ENCODE data around the gene CDADC1. TPM values are rescaled to one million over a fixed set of nuclear protein-coding genes. Genes with fewer than 3 reads are reported as not detected.
"Not testable (repeated sequence)": the region's sequence is repeated elsewhere in the genome, so short reads cannot be mapped to it uniquely, and the experiment has no call there.

Gene CDADC1
- total RNA-seq, 1 donor from 2014 or later, result 9.5 TPM

DNA sequence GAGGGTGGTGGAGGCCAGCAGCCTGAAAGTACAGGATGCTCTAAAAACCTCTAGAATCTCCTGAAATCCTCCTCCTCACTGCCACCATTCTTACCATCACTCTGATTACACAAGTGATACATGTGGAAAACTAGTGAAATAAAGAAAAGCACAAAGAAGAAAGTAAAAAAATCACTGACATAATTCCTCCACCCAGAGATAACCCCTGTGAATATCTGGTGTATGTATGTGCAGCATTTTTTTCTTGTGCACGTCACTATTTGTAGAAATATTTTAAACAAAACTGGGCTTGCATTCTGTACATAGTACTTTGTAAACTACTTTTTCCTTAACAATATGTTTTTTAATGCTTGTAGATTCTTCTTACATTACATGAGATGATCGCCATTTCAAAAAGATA lies 73.2 kb downstream of the CDADC1 start:
- DNase-seq, result no peak
- intact Hi-C loops (cut with micrococcal nuclease), result no loop called here
- H3K27me3 Mint-ChIP-seq, result no peaks in the 10 kb centered on the region
- H3K4me1 Mint-ChIP-seq, result peaks cover 8% of the 10 kb centered on the region
- no peak overlapping the region for H3K27ac Mint-ChIP-seq
- no peaks in the 10 kb centered on the region for H3K36me3 Mint-ChIP-seq (ENCODE audit: low read depth)
- no peak overlapping the region for H3K4me3 Mint-ChIP-seq
- no peaks in the 10 kb centered on the region for H3K9me3 Mint-ChIP-seq

DNA sequence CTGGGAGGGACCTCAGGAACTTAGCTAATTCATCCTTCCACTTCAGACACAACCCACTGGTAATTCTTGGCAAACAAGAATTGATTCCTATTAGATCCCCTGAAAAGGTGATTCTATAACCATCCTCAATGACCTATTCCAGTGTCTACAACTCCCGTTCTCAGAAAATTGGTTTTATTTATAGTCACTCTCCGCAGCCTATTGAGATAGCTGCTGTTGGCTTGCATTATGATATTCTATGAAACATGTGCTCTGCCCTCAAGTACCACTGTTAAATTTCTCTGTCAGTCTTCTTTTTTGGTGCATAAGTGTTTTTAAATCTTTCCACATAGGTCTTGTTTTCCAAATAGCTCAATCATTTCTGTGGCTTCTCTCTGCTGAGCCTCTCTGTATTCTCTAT lies 75.0 kb downstream of the CDADC1 start:
- intact Hi-C loops (cut with micrococcal nuclease), result no loop called here
- peaks cover 8% of the 10 kb centered on the region for H3K4me1 Mint-ChIP-seq

DNA sequence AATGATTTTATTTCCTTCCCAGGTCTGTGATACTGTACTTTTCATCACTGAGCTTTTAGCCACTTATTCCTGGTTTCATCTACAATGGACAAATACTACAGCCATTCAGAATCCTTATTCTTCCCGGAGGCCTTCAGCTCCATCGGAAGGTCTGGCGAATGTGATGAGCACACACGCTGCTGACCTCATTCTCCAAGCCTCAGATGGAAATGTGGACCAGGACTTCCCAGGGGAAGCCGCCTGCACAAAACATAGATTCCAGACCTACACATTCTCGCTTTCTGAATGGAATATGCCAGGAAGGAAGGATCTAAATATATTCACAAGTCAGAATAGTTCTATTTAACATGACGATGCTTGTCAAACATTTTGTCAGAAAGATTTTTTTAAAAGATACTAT lies 75.6 kb downstream of the CDADC1 start:
- no peak for DNase-seq
- H3K4me3 Mint-ChIP-seq, result no peak overlapping the region
- H3K27me3 Mint-ChIP-seq, result no peaks in the 10 kb centered on the region
- H3K9me3 Mint-ChIP-seq, result no peaks in the 10 kb centered on the region
- intact Hi-C loops (cut with micrococcal nuclease), result no loop called here
- no peaks in the 10 kb centered on the region for H3K36me3 Mint-ChIP-seq (ENCODE audit: low read depth)
- no peak overlapping the region for H3K27ac Mint-ChIP-seq
- H3K4me1 Mint-ChIP-seq, result peaks cover 8% of the 10 kb centered on the region

More for the DNA sequence above, 75.0 kb downstream of the CDADC1 start:
- no peak for DNase-seq
- Mint-ChIP-seq H3K9me3 (no peaks in the 10 kb centered on the region), H3K27me3 (no peaks in the 10 kb centered on the region), H3K4me3 (no peak overlapping the region), H3K27ac (no peak overlapping the region), H3K36me3 (ENCODE audit: low read depth) (no peaks in the 10 kb centered on the region)

DNA sequence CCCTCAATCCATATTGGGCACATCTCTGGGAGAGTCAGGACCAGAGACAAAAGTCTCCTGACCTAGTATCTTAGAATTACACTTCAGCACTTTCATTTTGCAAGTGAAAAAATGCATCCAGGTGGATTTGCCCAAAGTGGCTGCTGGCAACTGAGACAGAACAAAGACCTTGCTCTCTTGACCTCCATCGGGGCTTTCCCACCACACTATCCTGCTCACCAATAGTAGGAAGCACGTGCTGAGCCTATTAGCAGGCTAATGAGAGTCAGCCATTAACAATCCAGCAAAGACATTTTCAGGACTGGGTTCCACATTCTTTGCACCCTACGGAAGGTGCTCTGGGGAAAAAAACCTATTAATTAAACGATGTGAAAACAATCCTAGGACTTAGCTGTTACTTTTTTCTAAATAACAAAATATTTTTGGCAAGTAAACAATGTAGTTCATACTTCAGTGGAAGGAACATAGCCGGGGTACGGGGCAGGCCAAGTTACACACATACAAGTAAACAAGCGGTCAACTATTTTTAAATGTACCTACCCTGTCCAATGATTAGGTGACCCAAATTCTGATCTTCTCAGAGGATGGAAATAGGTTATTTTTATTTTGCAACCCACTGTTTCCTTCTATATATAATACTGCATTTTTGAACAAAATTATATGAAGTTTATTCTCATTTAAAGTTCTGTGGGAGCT lies 78.6 kb downstream of the CDADC1 start:
- intact Hi-C loops (cut with micrococcal nuclease), result no loop called here
- H3K27me3 Mint-ChIP-seq, result no peaks in the 10 kb centered on the region

DNA sequence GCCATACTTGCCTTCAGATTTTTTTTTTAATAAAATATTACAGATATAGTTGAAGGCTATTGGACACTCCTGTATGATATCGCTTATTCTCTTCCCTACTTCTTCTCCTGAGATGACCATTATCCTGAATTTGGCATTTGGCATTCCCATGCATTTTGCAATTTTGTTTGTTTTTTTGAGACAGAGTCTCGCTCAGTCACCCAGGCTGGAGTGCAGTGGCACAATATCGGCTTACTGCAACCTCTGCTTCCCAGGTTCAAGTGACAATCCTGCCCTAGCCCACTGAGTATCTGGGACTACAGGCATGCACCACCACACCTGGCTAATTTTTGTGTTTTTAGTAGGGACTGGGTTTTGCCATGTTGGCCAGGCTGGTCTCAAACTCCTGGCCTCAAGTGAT lies 79.4 kb downstream of the CDADC1 start:
- intact Hi-C loops (cut with micrococcal nuclease); H3K9me3 Mint-ChIP-seq; H3K4me3 Mint-ChIP-seq; H3K27me3 Mint-ChIP-seq; H3K27ac Mint-ChIP-seq; H3K4me1 Mint-ChIP-seq; H3K36me3 Mint-ChIP-seq (ENCODE audit: low read depth): not testable (repeated sequence)
- DNase-seq, result peak; percentile 8

More for the DNA sequence above, 78.6 kb downstream of the CDADC1 start:
- no peak overlapping the region for H3K27ac Mint-ChIP-seq
- peaks cover 1% of the 10 kb centered on the region for H3K4me1 Mint-ChIP-seq
- H3K36me3 Mint-ChIP-seq (ENCODE audit: low read depth), result no peaks in the 10 kb centered on the region
- H3K4me3 Mint-ChIP-seq, result no peak overlapping the region
- DNase-seq, result peak; percentile 50
- H3K9me3 Mint-ChIP-seq, result no peaks in the 10 kb centered on the region

DNA sequence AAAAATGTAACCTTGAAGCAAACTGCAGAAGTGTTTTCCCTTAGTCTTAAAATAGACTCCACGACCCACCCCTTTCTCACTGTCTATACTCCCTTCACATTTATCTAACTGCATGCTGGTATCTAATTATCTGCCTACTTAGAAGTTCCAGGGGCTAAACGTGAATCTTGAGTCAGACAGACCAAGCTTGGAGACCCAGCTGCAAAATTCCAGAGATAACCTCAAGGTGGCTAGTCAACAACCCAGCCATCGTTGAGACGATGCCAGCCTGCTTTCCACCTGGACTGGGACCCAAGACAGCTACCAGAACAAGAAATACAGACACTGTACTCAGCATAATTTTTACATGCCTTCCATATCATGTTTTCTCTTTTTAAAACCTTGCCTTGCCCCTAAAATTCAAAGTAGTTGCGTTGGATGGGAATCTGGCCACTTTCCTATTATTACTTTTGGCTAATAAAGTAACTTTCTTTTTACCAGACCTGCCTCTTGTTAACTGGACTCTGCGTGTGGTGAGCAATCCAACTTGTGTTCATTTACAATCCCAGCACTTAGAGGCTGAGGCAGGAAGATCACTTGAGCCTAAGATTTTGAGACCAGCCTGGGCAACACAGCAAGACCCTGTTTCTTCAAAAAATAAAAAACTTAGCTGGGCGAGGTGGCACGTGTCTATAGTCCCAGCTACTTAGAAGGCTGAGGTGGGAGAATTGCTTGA lies 82.3 kb downstream of the CDADC1 start:
- Mint-ChIP-seq H3K27me3 (peaks cover 2% of the 10 kb centered on the region), H3K4me3 (no peak overlapping the region), H3K9me3 (no peaks in the 10 kb centered on the region), H3K36me3 (ENCODE audit: low read depth) (no peaks in the 10 kb centered on the region), H3K4me1 (no peaks in the 10 kb centered on the region), H3K27ac (no peak overlapping the region)
- intact Hi-C loops (cut with micrococcal nuclease), result no loop called here
- DNase-seq, result peak; percentile 33

DNA sequence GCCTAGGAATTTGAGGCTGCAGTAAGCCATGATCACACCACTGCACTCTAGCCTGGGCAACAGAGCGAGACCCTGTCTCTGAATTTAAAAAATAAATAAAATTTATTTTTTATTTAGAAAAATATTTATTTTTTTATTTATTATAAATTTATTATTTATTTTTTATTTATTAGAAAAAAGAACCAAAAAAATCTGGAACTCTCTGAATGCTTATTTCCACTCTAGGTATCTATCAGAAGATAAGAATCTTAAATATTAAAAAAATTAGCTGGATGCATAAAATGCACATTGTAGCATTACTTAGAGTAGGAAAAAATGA lies 82.8 kb downstream of the CDADC1 start:
- no peak for DNase-seq
- Mint-ChIP-seq H3K27ac (no peak overlapping the region), H3K9me3 (no peaks in the 10 kb centered on the region), H3K4me3 (no peak overlapping the region), H3K4me1 (no peaks in the 10 kb centered on the region), H3K27me3 (peaks cover 2% of the 10 kb centered on the region), H3K36me3 (ENCODE audit: low read depth) (no peaks in the 10 kb centered on the region)
- intact Hi-C loops (cut with micrococcal nuclease), result no loop called here

DNA sequence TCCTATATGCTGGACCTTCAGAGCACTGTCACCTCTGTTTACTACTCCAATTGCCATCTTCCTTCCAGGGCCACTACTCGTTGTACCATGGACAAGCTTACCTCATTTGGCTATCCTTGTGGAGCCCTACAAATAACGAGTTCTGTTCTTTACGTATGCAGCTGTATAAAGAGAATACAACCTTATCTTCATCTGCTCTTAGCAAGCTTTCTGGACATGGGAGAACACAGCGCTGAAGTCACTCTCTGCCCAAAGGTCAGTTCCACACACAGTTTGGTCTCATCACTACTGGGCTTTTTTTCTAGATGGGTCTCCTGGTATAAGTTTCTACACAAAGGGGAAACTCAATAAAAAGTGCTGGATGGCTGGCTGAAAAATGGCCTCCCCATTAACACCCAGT lies 88.9 kb downstream of the CDADC1 start:
- no peak for DNase-seq
- no peak overlapping the region for H3K27ac Mint-ChIP-seq

DNA sequence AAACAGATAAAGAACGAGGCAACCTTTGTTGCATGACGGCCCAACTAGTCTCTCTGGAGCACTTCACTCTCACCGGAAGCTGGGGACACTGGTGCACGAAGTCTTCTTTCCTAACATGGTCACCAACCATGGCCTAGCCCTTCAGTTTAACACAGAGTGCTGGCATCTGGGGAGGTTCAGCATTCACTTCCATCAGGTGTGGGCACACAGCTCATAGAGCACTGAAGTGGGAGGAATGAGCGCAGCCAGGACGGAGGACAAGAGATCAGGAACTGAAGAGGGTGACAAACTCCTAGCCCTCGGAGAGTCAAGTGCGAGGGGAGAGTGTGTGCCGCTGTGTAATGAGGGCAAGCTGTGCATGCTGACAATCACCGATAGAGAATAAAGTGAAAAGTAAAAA lies 92.4 kb downstream of the CDADC1 start:
- intact Hi-C loops (cut with micrococcal nuclease), result no loop called here
- no peaks in the 10 kb centered on the region for H3K4me1 Mint-ChIP-seq
- H3K4me3 Mint-ChIP-seq, result no peak overlapping the region
- H3K9me3 Mint-ChIP-seq, result no peaks in the 10 kb centered on the region
- DNase-seq, result no peak
- no peak overlapping the region for H3K27ac Mint-ChIP-seq
- no peaks in the 10 kb centered on the region for H3K36me3 Mint-ChIP-seq (ENCODE audit: low read depth)
- H3K27me3 Mint-ChIP-seq, result peaks cover 2% of the 10 kb centered on the region

More for the DNA sequence above, 88.9 kb downstream of the CDADC1 start:
- H3K9me3 Mint-ChIP-seq, result no peaks in the 10 kb centered on the region
- intact Hi-C loops (cut with micrococcal nuclease), result no loop called here
- H3K36me3 Mint-ChIP-seq (ENCODE audit: low read depth), result no peaks in the 10 kb centered on the region
- no peak overlapping the region for H3K4me3 Mint-ChIP-seq
- H3K27me3 Mint-ChIP-seq, result peaks cover 4% of the 10 kb centered on the region
- no peaks in the 10 kb centered on the region for H3K4me1 Mint-ChIP-seq

DNA sequence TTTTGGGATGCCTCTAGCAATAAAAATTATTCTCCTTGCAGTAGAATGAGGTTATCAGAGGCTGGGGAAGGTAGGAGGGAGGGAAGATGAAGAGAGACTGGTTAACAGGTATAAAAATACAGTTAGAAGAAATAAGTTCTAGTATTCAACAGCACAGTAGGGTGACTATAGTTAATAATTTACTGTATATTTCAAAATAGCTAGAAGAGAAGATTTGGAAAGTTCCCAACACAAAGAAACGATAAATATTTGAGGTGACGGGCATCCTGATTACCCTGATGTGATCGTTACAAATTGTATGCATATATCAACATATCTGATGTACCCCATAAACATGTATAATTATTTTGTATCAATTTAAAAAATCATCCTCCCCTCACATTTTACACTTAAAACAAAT lies 93.8 kb downstream of the CDADC1 start:
- Mint-ChIP-seq H3K4me3 (no peak overlapping the region), H3K4me1 (no peaks in the 10 kb centered on the region), H3K27ac (no peak overlapping the region), H3K36me3 (ENCODE audit: low read depth) (no peaks in the 10 kb centered on the region), H3K9me3 (no peaks in the 10 kb centered on the region), H3K27me3 (peaks cover 1% of the 10 kb centered on the region)
- intact Hi-C loops (cut with micrococcal nuclease), result no loop called here
- no peak for DNase-seq

DNA sequence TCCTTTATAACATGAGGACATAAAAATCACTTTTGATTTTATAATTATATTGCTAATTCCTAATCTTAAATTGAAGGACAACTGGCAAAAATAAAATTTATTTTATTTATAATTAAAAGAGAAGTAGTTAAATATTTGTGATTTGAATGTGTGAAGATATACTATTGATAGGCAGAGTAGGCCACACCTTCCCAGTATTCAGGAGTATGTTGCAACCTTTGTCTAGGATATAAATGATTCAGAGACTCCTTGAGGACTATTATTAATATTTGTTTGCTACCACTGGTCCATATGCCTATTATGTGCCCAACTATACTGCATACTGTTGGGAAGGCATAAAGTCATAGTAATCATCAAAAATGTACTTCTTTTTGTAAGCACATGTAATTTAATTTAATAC lies 94.2 kb downstream of the CDADC1 start:
- no peak for DNase-seq
- no peaks in the 10 kb centered on the region for H3K4me1 Mint-ChIP-seq
- H3K4me3 Mint-ChIP-seq, result no peak overlapping the region
- H3K36me3 Mint-ChIP-seq (ENCODE audit: low read depth), result no peaks in the 10 kb centered on the region
- H3K9me3 Mint-ChIP-seq, result no peaks in the 10 kb centered on the region
- H3K27ac Mint-ChIP-seq, result no peak overlapping the region
- intact Hi-C loops (cut with micrococcal nuclease), result no loop called here
- H3K27me3 Mint-ChIP-seq, result no peaks in the 10 kb centered on the region

DNA sequence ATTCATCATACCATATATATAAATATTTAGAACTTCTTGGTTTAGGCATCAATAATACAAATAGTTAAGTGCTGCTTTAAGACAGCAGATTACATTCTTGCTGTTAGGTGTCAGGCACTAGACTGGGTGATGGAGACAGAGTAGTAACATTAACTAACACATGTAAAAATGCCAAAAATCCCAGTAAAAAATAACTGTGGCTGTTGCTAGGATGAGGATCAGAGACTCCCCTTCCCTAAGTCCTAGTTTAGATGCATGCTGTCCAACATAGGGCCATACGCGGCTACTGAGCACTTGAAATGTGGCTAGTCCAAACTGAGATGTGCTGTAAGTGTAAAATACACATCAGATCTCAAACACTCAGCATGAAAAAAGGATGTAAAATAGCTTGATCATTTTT lies 94.7 kb downstream of the CDADC1 start:
- DNase-seq, result no peak
- no peaks in the 10 kb centered on the region for H3K9me3 Mint-ChIP-seq
- intact Hi-C loops (cut with micrococcal nuclease), result no loop called here
- H3K36me3 Mint-ChIP-seq (ENCODE audit: low read depth), result no peaks in the 10 kb centered on the region
- H3K27me3 Mint-ChIP-seq, result no peaks in the 10 kb centered on the region
- H3K4me3 Mint-ChIP-seq, result no peak overlapping the region
- H3K27ac Mint-ChIP-seq, result no peak overlapping the region
- no peaks in the 10 kb centered on the region for H3K4me1 Mint-ChIP-seq

Data from activated CD4-positive, alpha-beta T cell treated with anti-CD3 and anti-CD28 coated beads, Interleukin-2, amount 10 ng/mL, durations not matched to agents 24 days and 14 days (primary cell).